NT2/D1 (cell line): ENCODE data around the gene ZDHHC24.

ENCODE experiments used
- YY1 ChIP-seq: IDR thresholded peaks from 2 replicates; pipeline ENCODE4 v1.6.1; 2011; ENCODE audit not compliant: insufficient read length, insufficient read depth
- ZNF274 ChIP-seq: IDR thresholded peaks from 2 replicates; pipeline ENCODE4 v1.6.1; 2011; ENCODE audit warnings: mild to moderate bottlenecking, low read depth, low read length

DNA sequence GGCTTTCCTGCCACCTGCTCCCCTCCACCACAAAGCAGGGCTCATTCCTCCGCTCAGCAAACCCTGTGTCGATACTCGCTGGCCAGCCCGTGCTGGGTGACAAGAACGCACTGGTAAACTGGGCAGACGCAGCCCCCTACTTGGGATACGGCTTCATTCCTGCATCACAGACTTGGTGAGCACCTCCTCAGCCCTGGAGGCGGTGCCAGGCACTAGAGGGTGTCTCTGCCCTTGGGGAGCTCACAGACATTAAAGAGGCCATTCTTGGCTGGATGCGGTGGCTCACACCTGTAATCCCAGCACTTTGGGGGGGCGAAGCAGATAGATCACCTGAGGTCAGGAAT lies 6.0 kb downstream of the ZDHHC24 start:
- TF ChIP-seq YY1, result no peak
- TF ChIP-seq ZNF274, result no peak
